Thyroid gland (tissue), 4 donors: ENCODE measurements around the gene FAM237B. TPM values are rescaled to one million over a fixed set of nuclear protein-coding genes. Genes with fewer than 3 reads are reported as not detected.
A peak's percentile ranks its signal among the peaks of the same experiment; 100 is the strongest.
"Not testable (repeated sequence)": the region's sequence is repeated elsewhere in the genome, so short reads cannot be mapped to it uniquely, and the experiment has no call there.

Experiments used
- DNase-seq, 2 donors: peaks; one replicate each; pipeline ENCODE4 v3.0.0-alpha.2; 2019
- H3K27ac ChIP-seq, 3 donors: fragments of 200-600 bp; sonication (generic); 1 replicate in 2 of 3; 2 replicates in 1 of 3; pipeline ENCODE4 v1.5.1; 2016 to 2019; ENCODE audit warnings: mild to moderate bottlenecking in 1 of 3, moderate library complexity in 1 of 3
- H3K27me3 ChIP-seq: fragments of 200-600 bp; sonication (generic); one replicate; pipeline ENCODE4 v1.5.1; 2019
- H3K36me3 ChIP-seq, 2 donors: fragments of 200-600 bp; sonication (generic); one replicate each; pipeline ENCODE4 v1.5.1; 2016 to 2019
- H3K4me1 ChIP-seq, 2 donors: fragments of 200-600 bp; sonication (generic); one replicate each; pipeline ENCODE4 v1.5.1; 2017 to 2019
- H3K4me3 ChIP-seq, 3 donors: fragments of 200-600 bp; sonication (generic); replicated peaks in 1 of 3; 1 replicate in 2 of 3; 2 replicates in 1 of 3; pipeline ENCODE4 v1.5.1; 2016; ENCODE audit warnings: mild to moderate bottlenecking in 1 of 3
- H3K9me3 ChIP-seq: fragments of 200-600 bp; sonication (generic); one replicate; pipeline ENCODE4 v1.5.1; 2017
- POLR2A ChIP-seq, 2 donors: fragments of 450-650 bp; IDR thresholded peaks; one replicate each; pipeline ENCODE4 v1.6.1; 2017; ENCODE audit warnings: antibody characterized with exemption in 2 of 2, mild to moderate bottlenecking in 2 of 2, moderate library complexity in 1 of 2
- WGBS, 2 donors: methylation state at CpG; one replicate each; pipeline ENCODE4 v1.1.5; 2017; 5-methylcytosine and 5-hydroxymethylcytosine counted together
- intact Hi-C: fragments of 100-400 bp; cut with DNase I; formaldehyde crosslinking; loops from one replicate; pipeline ENCODE4 v1.15.1; 2023
- total RNA-seq, 4 donors: library from RNA; depleted of rRNA; stranded (reverse); fragments of >200 nt; gene quantifications; one replicate each; pipeline ENCODE4 v1.2.3, GENCODE V29; 2016
- TF ChIP-seq, protein P1 (sequence below), 6 experiments: fragments of 200-600 bp in 3 of 6; fragments of 450-650 bp in 3 of 6; sonication (generic) in 3 of 6; IDR thresholded peaks; one replicate each; pipeline ENCODE4 v1.5.1; 2016 to 2019; ENCODE audit warnings: antibody characterized with exemption in 6 of 6, mild to moderate bottlenecking in 2 of 6, inconsistent platforms in 1 of 6, moderate library complexity in 1 of 6

The FAM237B gene
- total RNA-seq, 4 donors from 2014 or later: not detected

DNA sequence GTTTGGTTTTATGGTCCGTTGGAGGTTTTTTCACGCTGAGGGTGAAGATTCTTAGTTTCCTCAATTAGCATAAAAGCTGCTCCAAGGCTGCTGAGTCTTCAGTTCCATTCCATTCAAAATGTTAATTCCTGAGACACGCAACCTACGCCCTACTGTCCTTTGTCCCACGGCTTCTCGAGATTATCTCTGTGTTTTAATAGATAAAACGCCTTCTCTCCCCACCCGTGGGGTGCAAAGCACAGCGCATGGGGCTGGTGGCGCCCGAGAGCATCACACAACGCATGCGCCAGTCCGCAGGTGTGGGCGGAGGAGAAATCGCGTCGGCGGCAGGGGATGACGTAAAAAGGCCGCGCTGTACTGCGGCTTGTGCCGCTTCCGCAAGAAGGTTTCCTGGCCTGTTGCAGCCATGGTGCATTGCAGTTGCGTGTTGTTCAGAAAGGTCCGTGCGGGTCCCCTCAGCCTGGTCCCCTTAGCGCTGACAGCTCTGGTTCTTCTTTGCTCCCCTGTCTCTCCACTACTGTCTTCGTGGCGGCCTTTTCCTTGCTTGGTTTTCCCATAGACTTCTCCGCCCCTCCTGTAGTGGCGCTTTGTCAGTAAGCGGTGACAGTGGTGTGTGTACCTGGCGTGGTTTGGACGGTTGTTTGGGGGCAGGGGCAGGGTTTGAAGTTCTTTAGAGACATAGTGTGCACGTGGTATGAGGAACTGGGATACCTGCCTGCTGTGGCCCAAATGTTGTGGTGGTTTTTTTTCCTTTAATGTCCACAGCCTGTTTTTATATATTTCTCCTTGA lies 25.4 kb upstream of the FAM237B start, which contains the start of gene GTPBP10:
GTPBP10 (plus strand) TSS at position 381 of the 790 bp plus-strand sequence; CDS start at position 407, 26 bp downstream.
- intact Hi-C loops: no loop called here
- Histone ChIP-seq H3K27ac (peak within 1 kb of the TSS; percentile 45 to 78 (median 68)), H3K4me3 (peak within 1 kb of the TSS; percentile 37 to 90 (median 85)), H3K9me3 (no peaks in the 10 kb centered on the region), H3K36me3 (no peaks in the 10 kb centered on the region), H3K27me3 (no peaks in the 10 kb centered on the region), H3K4me1 (peaks cover 9 to 18% of the 10 kb centered on the region in 2 donors)
- peak; percentile 90 to 95 for DNase-seq
- WGBS, 2 donors: 0 to 1% methylated on average over 30 to 37 of the region's 37 CpGs
- TF ChIP-seq, protein P1, sequence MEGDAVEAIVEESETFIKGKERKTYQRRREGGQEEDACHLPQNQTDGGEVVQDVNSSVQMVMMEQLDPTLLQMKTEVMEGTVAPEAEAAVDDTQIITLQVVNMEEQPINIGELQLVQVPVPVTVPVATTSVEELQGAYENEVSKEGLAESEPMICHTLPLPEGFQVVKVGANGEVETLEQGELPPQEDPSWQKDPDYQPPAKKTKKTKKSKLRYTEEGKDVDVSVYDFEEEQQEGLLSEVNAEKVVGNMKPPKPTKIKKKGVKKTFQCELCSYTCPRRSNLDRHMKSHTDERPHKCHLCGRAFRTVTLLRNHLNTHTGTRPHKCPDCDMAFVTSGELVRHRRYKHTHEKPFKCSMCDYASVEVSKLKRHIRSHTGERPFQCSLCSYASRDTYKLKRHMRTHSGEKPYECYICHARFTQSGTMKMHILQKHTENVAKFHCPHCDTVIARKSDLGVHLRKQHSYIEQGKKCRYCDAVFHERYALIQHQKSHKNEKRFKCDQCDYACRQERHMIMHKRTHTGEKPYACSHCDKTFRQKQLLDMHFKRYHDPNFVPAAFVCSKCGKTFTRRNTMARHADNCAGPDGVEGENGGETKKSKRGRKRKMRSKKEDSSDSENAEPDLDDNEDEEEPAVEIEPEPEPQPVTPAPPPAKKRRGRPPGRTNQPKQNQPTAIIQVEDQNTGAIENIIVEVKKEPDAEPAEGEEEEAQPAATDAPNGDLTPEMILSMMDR (IDR thresholded peaks at IDR 0.05): peak; percentile 42 to 73 (median 64)
- peak in 1 of 2 donors; percentile 81 for TF ChIP-seq POLR2A (IDR thresholded peaks at IDR 0.05)

DNA sequence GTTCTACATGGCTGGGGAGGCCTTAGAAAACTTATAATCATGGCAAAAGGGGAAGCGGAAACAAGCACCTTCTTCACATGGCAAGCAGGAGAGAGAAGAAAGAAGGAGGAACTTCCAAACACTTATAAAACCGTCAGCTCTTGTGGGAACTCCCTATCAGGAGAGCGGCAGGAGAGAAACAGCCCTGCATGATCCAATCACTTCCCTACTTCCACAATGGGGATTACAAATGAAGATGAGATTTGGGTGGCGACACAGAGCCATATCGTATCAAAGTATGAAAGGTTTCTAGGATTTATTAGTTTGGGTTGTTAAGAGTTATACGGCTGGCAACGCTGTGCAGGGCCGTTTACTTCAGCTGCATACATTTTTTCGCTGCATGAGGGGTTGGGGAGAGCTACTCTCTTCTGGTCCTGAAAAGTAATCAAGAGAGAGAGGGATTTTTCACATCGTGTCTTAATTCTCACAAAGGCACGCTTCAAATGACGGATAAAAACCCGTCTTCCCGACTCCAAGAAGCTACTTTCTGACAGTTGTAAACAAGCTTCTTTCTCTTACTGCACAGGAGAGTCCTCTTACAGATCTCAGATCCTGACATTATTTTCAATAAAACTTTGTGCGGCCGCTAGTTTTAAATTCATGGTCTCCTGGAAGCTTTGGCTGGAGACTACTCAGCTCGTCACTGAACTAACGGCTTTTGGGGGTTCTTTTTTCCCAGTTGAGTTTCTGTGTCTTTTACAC lies 24.7 kb upstream of the FAM237B start:
- intact Hi-C loops: no loop called here
- WGBS, 2 donors: 8 to 9% methylated on average over 18 of the region's 18 CpGs
- H3K9me3 ChIP-seq: no peaks in the 10 kb centered on the region
- H3K27ac ChIP-seq: peak overlapping the region; percentile 22 to 78 (median 68)
- TF ChIP-seq, protein P1 (IDR thresholded peaks at IDR 0.05): no peak
- TF ChIP-seq POLR2A (IDR thresholded peaks at IDR 0.05): no peak
- no peaks in the 10 kb centered on the region for H3K27me3 ChIP-seq
- peak overlapping the region; percentile 37 to 90 (median 85) for H3K4me3 ChIP-seq
- DNase-seq: peak in 1 of 2 donors; percentile 15
- peaks cover 9 to 15% of the 10 kb centered on the region in 2 donors for H3K4me1 ChIP-seq
- no peaks in the 10 kb centered on the region for H3K36me3 ChIP-seq

DNA sequence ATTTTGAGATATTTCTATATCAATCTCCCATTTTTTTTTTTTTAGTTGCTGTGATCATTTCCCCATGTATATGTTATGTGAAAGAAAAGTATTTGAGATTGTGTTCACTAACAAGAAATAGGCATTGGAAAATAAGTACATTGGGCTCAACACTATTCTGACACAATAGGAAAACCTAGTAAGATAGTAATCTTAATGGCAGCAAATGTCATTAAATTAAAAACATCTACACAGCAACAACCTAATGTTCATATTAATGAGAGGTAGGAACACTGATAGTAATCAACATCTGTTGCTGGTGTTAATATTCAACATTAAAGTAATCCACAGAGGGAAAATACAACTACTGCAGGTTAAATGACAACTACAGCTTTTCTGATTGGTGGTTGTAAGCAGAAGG lies 23.9 kb upstream of the FAM237B start:
- Histone ChIP-seq H3K4me1 (peaks cover 9 to 12% of the 10 kb centered on the region in 2 donors), H3K9me3 (no peaks in the 10 kb centered on the region), H3K27ac (no peak overlapping the region), H3K36me3 (no peaks in the 10 kb centered on the region), H3K4me3 (no peak overlapping the region), H3K27me3 (no peaks in the 10 kb centered on the region)
- intact Hi-C loops: no loop called here
- no peak for TF ChIP-seq POLR2A (IDR thresholded peaks at IDR 0.05)
- TF ChIP-seq, protein P1 (IDR thresholded peaks at IDR 0.05): no peak
- no peak for DNase-seq

DNA sequence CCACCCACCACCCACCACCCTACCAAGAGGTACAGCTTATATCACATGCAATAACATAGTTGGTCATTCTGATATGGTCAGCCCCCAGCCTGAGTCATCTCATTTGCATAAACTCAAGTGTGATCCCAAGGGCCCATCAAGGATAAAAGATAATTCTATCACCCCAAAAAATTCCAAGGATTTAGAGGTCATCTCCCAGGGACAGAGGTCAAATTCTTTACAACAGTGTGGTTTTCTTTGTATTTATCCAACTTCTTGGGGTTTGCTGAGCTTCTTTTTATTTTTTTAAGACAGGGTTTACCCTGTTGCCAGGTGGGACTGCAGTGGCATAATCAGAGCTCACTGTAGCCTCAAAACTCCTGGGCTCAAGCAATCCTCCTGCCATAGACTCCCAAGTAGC lies 16.0 kb upstream of the FAM237B start:
- intact Hi-C loops: no loop called here
- TF ChIP-seq, protein P1 (IDR thresholded peaks at IDR 0.05): no peak
- TF ChIP-seq POLR2A (IDR thresholded peaks at IDR 0.05): no peak

DNA sequence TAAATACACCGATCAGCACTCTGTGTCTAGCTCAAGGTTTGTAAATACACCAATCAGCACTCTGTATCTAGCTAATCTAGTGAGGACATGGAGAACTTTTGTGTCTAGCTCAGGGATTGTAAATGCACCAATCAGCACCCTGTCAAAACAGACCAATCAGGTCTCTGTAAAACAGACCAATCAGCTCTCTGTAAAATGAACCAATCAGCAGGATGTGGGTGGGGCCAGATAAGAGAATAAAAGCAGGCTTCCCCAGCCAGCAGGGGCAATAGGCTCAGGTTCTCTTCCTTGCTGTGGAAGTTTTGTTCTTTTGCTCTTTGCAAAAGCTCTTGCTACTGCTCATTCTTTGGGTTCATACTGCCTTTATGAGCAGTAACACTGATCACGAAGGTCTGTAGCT lies 13.8 kb upstream of the FAM237B start:
- 91 to 100% methylated on average over 2 of the region's 2 CpGs for WGBS, 2 donors
- H3K36me3 ChIP-seq, H3K27ac ChIP-seq, H3K9me3 ChIP-seq, H3K4me1 ChIP-seq, intact Hi-C loops, H3K4me3 ChIP-seq, H3K27me3 ChIP-seq, DNase-seq: not testable (repeated sequence)

More for the DNA sequence above, 16.0 kb upstream of the FAM237B start:
- Histone ChIP-seq H3K36me3 (no peaks in the 10 kb centered on the region), H3K4me3 (no peak overlapping the region), H3K27ac (no peak overlapping the region), H3K27me3 (no peaks in the 10 kb centered on the region), H3K9me3 (no peaks in the 10 kb centered on the region), H3K4me1 (no peaks in the 10 kb centered on the region)
- DNase-seq: no peak
